ENCODE results near the gene SLFN12L.

- TF ChIP-seq, protein P1, sequence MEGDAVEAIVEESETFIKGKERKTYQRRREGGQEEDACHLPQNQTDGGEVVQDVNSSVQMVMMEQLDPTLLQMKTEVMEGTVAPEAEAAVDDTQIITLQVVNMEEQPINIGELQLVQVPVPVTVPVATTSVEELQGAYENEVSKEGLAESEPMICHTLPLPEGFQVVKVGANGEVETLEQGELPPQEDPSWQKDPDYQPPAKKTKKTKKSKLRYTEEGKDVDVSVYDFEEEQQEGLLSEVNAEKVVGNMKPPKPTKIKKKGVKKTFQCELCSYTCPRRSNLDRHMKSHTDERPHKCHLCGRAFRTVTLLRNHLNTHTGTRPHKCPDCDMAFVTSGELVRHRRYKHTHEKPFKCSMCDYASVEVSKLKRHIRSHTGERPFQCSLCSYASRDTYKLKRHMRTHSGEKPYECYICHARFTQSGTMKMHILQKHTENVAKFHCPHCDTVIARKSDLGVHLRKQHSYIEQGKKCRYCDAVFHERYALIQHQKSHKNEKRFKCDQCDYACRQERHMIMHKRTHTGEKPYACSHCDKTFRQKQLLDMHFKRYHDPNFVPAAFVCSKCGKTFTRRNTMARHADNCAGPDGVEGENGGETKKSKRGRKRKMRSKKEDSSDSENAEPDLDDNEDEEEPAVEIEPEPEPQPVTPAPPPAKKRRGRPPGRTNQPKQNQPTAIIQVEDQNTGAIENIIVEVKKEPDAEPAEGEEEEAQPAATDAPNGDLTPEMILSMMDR (IDR thresholded peaks at IDR 0.05 in 4 of 5, conservative IDR thresholded peaks at IDR 0.05 in 1 of 5), result no peak
- TF ChIP-seq POLR2A (IDR thresholded peaks at IDR 0.05), result no peak
Observed at GRCh38 chr17:35453171-35453570, 84.3 kb downstream of the SLFN12L start.
